Loucy (cell line): Measurements from ENCODE around the gene TCEA3.

Experiments used
- H2AFZ ChIP-seq: fragments of 200-600 bp; sonication (generic); 2 replicates; pipeline ENCODE4 v1.6.0; 2016; ENCODE audit warnings: antibody characterized with exemption, mild to moderate bottlenecking, low read length, moderate library complexity
- H3F3A ChIP-seq: fragments of 200-600 bp; 2 replicates; pipeline ENCODE4 v1.6.0; 2016; ENCODE audit warnings: antibody characterized with exemption, low read depth, mild to moderate bottlenecking
- H3K27me3 ChIP-seq: fragments of 200-600 bp; sonication (generic); 2 replicates; pipeline ENCODE4 v1.6.1; 2014; ENCODE audit warnings: low read length, mild to moderate bottlenecking; ENCODE audit not compliant: insufficient read depth, poor library complexity, severe bottlenecking
- H3K36me3 ChIP-seq: fragments of 200-600 bp; sonication (generic); 2 replicates; pipeline ENCODE4 v1.6.1; 2016; ENCODE audit warnings: low read length; ENCODE audit not compliant: insufficient read depth
- H3K4me1 ChIP-seq: fragments of 200-600 bp; sonication (generic); 2 replicates; pipeline ENCODE4 v1.5.1; 2014; ENCODE audit warnings: low read length, mild to moderate bottlenecking; ENCODE audit not compliant: insufficient read depth, poor library complexity, severe bottlenecking
- H3K4me2 ChIP-seq: fragments of 200-600 bp; sonication (generic); 2 replicates; pipeline ENCODE4 v1.6.0; 2014; ENCODE audit warnings: antibody characterized with exemption, low read length, low read depth, mild to moderate bottlenecking; ENCODE audit not compliant: poor library complexity, severe bottlenecking
- H3K4me3 ChIP-seq: fragments of 200-600 bp; sonication (generic); 2 replicates; pipeline ENCODE4 v1.5.1; 2014; ENCODE audit warnings: low read length, mild to moderate bottlenecking, mixed read lengths; ENCODE audit not compliant: poor library complexity, severe bottlenecking
- H3K79me2 ChIP-seq: fragments of 200-600 bp; sonication (generic); 2 replicates; pipeline ENCODE4 v1.6.1; 2014; ENCODE audit warnings: low read length; ENCODE audit not compliant: insufficient read depth
- H3K9ac ChIP-seq: fragments of 200-600 bp; sonication (generic); 2 replicates; pipeline ENCODE4 v1.6.0; 2014; ENCODE audit warnings: mild to moderate bottlenecking, low read depth, low read length, moderate library complexity; ENCODE audit not compliant: poor library complexity, severe bottlenecking
- H3K9me2 ChIP-seq: fragments of 200-600 bp; sonication (generic); replicated peaks from 2 replicates; pipeline ENCODE4 v1.6.1; 2016; ENCODE audit warnings: low read depth, low read length, mixed read lengths
- H3K9me3 ChIP-seq: fragments of 200-600 bp; sonication (generic); 2 replicates; pipeline ENCODE4 v1.6.1; 2014; ENCODE audit warnings: mild to moderate bottlenecking, antibody characterized with exemption, low read length, low read depth; ENCODE audit not compliant: insufficient read depth
- H4K20me1 ChIP-seq: fragments of 200-600 bp; sonication (generic); 2 replicates; pipeline ENCODE4 v1.6.0; 2014; ENCODE audit warnings: antibody characterized with exemption, low read length, mild to moderate bottlenecking; ENCODE audit not compliant: insufficient read depth, poor library complexity, severe bottlenecking
- CTCF ChIP-seq: fragments of 200-600 bp; sonication (generic); conservative IDR thresholded peaks from 2 replicates; pipeline ENCODE4 v1.5.1; 2014; ENCODE audit warnings: mild to moderate bottlenecking, antibody characterized with exemption, low read length
- EZH2phosphoT487 ChIP-seq: fragments of 200-600 bp; IDR thresholded peaks from 2 replicates; pipeline ENCODE4 v1.6.1; 2018; ENCODE audit warnings: antibody characterized with exemption, mild to moderate bottlenecking, moderate library complexity, borderline replicate concordance

TCEA3 gene

GRCh38 chr1:23427550-23427949, 3.0 kb upstream of the TCEA3 start:
- Histone ChIP-seq H4K20me1 (no peaks in the 10 kb centered on the region), H3K4me1 (peaks cover 10% of the 10 kb centered on the region), H3K9me3 (no peaks in the 10 kb centered on the region), H3K36me3 (no peaks in the 10 kb centered on the region), H3F3A (no peaks in the 10 kb centered on the region), H2AFZ (no peak overlapping the region), H3K4me3 (no peak overlapping the region), H3K4me2 (no peak overlapping the region), H3K9me2 (no peaks in the 10 kb centered on the region), H3K27me3 (no peaks in the 10 kb centered on the region), H3K79me2 (no peaks in the 10 kb centered on the region), H3K9ac (no peak overlapping the region)
- no peak for TF ChIP-seq EZH2phosphoT487
- TF ChIP-seq CTCF, result no peak

GRCh38 chr1:23426828-23427227, 2.3 kb upstream of the TCEA3 start:
- TF ChIP-seq CTCF (no peak), EZH2phosphoT487 (no peak)
- Histone ChIP-seq H3F3A (no peaks in the 10 kb centered on the region), H3K4me2 (no peak overlapping the region), H3K9me3 (no peaks in the 10 kb centered on the region), H4K20me1 (no peaks in the 10 kb centered on the region), H3K9ac (no peak overlapping the region), H3K79me2 (no peaks in the 10 kb centered on the region), H3K4me3 (no peak overlapping the region), H3K4me1 (peaks cover 17% of the 10 kb centered on the region), H3K9me2 (no peaks in the 10 kb centered on the region), H3K36me3 (no peaks in the 10 kb centered on the region), H2AFZ (no peak overlapping the region), H3K27me3 (no peaks in the 10 kb centered on the region)

GRCh38 chr1:23425193-23425494, 596 bp upstream of the TCEA3 start:
- Histone ChIP-seq H3K4me1 (peaks cover 25% of the 10 kb centered on the region), H3F3A (no peaks in the 10 kb centered on the region), H3K9ac (peak overlapping the region; percentile 38), H3K9me3 (no peaks in the 10 kb centered on the region), H2AFZ (no peak overlapping the region), H3K4me3 (peak overlapping the region; percentile 61), H3K27me3 (no peaks in the 10 kb centered on the region), H3K9me2 (no peaks in the 10 kb centered on the region), H3K36me3 (no peaks in the 10 kb centered on the region), H4K20me1 (no peaks in the 10 kb centered on the region), H3K79me2 (no peaks in the 10 kb centered on the region), H3K4me2 (peak overlapping the region; percentile 32)
- no peak for TF ChIP-seq CTCF
